ENCODE measurements around the gene ANKRD31. TPM values are rescaled to one million over a fixed set of nuclear protein-coding genes. Genes with fewer than 3 reads are reported as not detected.

ANKRD31 gene
- total RNA-seq, 1 experiment from 2014 or later = not detected

DNA sequence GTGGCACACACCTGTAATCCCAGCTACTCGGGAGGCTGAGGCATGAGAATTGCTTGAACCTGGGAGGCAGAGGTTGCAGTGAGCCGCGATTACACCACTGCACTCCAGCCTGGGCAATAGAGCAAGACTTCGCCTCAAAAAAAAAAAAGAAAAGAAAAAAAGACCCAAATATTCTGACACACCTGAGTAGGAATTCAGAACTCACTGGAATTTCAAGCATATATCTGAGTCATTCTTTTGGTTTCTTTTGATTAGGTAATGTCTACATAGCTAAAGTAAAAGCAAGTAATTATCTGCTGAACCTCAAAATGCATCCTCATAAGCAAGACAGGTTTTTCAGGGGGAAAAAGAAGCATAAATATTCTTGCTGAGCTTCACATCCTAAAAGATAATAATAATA, 35.9 kb downstream of the ANKRD31 start:
- DNase-seq (ENCODE audit: low read depth, low spot score) (no peak), ATAC-seq (no peak)
- TF ChIP-seq, protein P1, sequence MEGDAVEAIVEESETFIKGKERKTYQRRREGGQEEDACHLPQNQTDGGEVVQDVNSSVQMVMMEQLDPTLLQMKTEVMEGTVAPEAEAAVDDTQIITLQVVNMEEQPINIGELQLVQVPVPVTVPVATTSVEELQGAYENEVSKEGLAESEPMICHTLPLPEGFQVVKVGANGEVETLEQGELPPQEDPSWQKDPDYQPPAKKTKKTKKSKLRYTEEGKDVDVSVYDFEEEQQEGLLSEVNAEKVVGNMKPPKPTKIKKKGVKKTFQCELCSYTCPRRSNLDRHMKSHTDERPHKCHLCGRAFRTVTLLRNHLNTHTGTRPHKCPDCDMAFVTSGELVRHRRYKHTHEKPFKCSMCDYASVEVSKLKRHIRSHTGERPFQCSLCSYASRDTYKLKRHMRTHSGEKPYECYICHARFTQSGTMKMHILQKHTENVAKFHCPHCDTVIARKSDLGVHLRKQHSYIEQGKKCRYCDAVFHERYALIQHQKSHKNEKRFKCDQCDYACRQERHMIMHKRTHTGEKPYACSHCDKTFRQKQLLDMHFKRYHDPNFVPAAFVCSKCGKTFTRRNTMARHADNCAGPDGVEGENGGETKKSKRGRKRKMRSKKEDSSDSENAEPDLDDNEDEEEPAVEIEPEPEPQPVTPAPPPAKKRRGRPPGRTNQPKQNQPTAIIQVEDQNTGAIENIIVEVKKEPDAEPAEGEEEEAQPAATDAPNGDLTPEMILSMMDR (IDR thresholded peaks at IDR 0.05) = no peak
- TF ChIP-seq POLR2AphosphoS5 (IDR thresholded peaks at IDR 0.05; ENCODE audit: low read depth, low read length) (no peak), TCF7L2 (IDR thresholded peaks at IDR 0.05; ENCODE audit: low read depth, low read length) (no peak), SIN3A (IDR thresholded peaks at IDR 0.05; ENCODE audit: borderline replicate concordance, insufficient read depth, low read depth, low read length) (no peak)
- TF ChIP-seq, protein P2, sequence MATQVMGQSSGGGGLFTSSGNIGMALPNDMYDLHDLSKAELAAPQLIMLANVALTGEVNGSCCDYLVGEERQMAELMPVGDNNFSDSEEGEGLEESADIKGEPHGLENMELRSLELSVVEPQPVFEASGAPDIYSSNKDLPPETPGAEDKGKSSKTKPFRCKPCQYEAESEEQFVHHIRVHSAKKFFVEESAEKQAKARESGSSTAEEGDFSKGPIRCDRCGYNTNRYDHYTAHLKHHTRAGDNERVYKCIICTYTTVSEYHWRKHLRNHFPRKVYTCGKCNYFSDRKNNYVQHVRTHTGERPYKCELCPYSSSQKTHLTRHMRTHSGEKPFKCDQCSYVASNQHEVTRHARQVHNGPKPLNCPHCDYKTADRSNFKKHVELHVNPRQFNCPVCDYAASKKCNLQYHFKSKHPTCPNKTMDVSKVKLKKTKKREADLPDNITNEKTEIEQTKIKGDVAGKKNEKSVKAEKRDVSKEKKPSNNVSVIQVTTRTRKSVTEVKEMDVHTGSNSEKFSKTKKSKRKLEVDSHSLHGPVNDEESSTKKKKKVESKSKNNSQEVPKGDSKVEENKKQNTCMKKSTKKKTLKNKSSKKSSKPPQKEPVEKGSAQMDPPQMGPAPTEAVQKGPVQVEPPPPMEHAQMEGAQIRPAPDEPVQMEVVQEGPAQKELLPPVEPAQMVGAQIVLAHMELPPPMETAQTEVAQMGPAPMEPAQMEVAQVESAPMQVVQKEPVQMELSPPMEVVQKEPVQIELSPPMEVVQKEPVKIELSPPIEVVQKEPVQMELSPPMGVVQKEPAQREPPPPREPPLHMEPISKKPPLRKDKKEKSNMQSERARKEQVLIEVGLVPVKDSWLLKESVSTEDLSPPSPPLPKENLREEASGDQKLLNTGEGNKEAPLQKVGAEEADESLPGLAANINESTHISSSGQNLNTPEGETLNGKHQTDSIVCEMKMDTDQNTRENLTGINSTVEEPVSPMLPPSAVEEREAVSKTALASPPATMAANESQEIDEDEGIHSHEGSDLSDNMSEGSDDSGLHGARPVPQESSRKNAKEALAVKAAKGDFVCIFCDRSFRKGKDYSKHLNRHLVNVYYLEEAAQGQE (IDR thresholded peaks at IDR 0.05; ENCODE audit: insufficient read depth in 1 of 2, low read depth in 2 of 2, low read length in 1 of 2) = no peak
- ChIA-PET CTCF (no interaction called here), POLR2A (no interaction called here)
- no peaks in the 10 kb centered on the region for H3K9me3 ChIP-seq (ENCODE audit: control insufficient read depth, insufficient read depth, low read depth, low read length)
- peaks cover 2% of the 10 kb centered on the region for H3K27me3 ChIP-seq (ENCODE audit: control insufficient read depth, insufficient read depth, low read length)
- H3K27ac ChIP-seq (ENCODE audit: low read length) = no peak overlapping the region
- H3K4me3 ChIP-seq (ENCODE audit: low read depth in 2 of 2, low read length in 2 of 2) = no peak overlapping the region
- intact Hi-C loops (cut with micrococcal nuclease; ENCODE audit: unreplicated experiment) = no loop called here
- H3K36me3 ChIP-seq (ENCODE audit: control insufficient read depth, insufficient read depth, low read length) = no peaks in the 10 kb centered on the region
- in situ Hi-C loops (cut with HindIII; ENCODE audit: low pct_unique_long_range_greater_than_20kb, low sequenced_read_pairs) = no loop called here
- BruUV-seq (replicated peaks) = no TSS peak
- no peaks in the 10 kb centered on the region for H3K4me1 ChIP-seq (ENCODE audit: control insufficient read depth, insufficient read depth, low read length)

DNA sequence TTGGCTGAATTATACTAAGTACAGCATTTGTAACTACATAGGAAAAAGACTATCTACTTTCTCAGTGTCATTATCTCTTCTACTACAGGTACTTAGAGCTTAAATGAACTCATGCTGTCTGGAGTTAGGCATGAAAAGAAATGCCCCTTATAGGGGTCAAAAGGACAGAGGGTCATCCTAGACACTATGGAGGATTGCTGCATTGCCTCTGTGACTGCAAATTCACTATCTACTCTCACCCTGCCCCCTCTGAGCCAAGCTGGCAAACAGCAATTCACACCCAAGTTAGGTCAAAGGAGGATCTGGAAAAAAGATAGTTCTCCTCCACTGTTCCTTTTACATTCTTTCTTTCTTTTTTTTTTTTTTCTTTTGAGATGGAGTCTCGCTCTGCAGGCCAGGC, 36.7 kb downstream of the ANKRD31 start:
- in situ Hi-C loops (cut with HindIII; ENCODE audit: low pct_unique_long_range_greater_than_20kb, low sequenced_read_pairs) (no loop called here), intact Hi-C loops (cut with micrococcal nuclease; ENCODE audit: unreplicated experiment) (no loop called here)
- POLR2A ChIA-PET = no interaction called here
- CTCF ChIA-PET = no interaction called here
- no TSS peak for BruUV-seq (replicated peaks)
- no peak for ATAC-seq
- Histone ChIP-seq H3K27me3 (ENCODE audit: control insufficient read depth, insufficient read depth, low read length) (peaks cover 2% of the 10 kb centered on the region), H3K9me3 (ENCODE audit: control insufficient read depth, insufficient read depth, low read depth, low read length) (no peaks in the 10 kb centered on the region), H3K36me3 (ENCODE audit: control insufficient read depth, insufficient read depth, low read length) (no peaks in the 10 kb centered on the region), H3K4me3 (ENCODE audit: low read depth in 2 of 2, low read length in 2 of 2) (no peak overlapping the region), H3K4me1 (ENCODE audit: control insufficient read depth, insufficient read depth, low read length) (no peaks in the 10 kb centered on the region), H3K27ac (ENCODE audit: low read length) (no peak overlapping the region)
- DNase-seq (ENCODE audit: low read depth, low spot score) = no peak
- TF ChIP-seq TCF7L2 (IDR thresholded peaks at IDR 0.05; ENCODE audit: low read depth, low read length) = no peak
- no peak for TF ChIP-seq POLR2AphosphoS5 (IDR thresholded peaks at IDR 0.05; ENCODE audit: low read depth, low read length)
- TF ChIP-seq, protein P2 (IDR thresholded peaks at IDR 0.05; ENCODE audit: insufficient read depth in 1 of 2, low read depth in 2 of 2, low read length in 1 of 2) = no peak
- no peak for TF ChIP-seq SIN3A (IDR thresholded peaks at IDR 0.05; ENCODE audit: borderline replicate concordance, insufficient read depth, low read depth, low read length)
- TF ChIP-seq, protein P1 (IDR thresholded peaks at IDR 0.05) = no peak

Data from Panc1 (cell line).